Measurements from ENCODE around the gene MGMT.

Gene MGMT

DNA sequence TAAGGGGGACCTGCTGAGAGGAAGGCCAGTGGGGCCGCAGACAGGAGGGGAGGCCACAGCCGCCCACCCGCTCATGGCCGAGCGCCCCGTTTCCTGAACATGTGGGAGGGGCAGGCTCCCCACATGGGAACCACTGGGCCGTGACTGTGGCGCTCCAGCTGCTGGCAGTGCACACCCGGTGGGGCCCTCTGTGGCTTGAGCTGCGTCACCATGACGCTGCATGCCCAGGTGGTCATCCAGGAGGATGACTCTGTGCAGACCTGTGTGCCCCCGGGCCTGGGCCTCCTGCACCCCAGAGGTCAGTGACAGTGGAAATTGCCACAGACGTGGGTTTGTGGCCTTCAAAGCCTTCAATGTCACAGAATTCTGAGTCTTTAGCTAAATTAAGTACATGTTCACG is 85.1 kb downstream of the MGMT start:
- Histone ChIP-seq H3K4me3 (ENCODE audit: low read depth in 1 of 2, low read length in 2 of 2) (no peak overlapping the region), H3K9me3 (ENCODE audit: insufficient read depth, low read length, severe bottlenecking) (no peaks in the 10 kb centered on the region), H3K36me3 (ENCODE audit: insufficient read depth, low read length) (peaks cover 6% of the 10 kb centered on the region; the same call in 1 of the 2 replicates), H4K20me1 (ENCODE audit: insufficient read depth, low read length) (peaks cover 20% of the 10 kb centered on the region), H3K4me1 (ENCODE audit: insufficient read depth, low read length) (no peaks in the 10 kb centered on the region), H3K79me2 (ENCODE audit: insufficient read depth, low read length) (peaks cover 3% of the 10 kb centered on the region; the same call in 1 of the 2 replicates), H3K27me3 (ENCODE audit: insufficient read depth, low read length, poor library complexity) (no peaks in the 10 kb centered on the region), H2AFZ (ENCODE audit: low read depth, low read length) (no peak overlapping the region), H3K4me2 (ENCODE audit: insufficient read depth, low read length) (no peak overlapping the region), H3K9ac (ENCODE audit: low read depth, low read length) (no peak overlapping the region), H3K27ac (ENCODE audit: low read length) (no peak overlapping the region)
- ATAC-seq (ENCODE audit: insufficient read depth, low read depth) = no peak
- DNase-seq = no peak
- TF ChIP-seq, protein P1, sequence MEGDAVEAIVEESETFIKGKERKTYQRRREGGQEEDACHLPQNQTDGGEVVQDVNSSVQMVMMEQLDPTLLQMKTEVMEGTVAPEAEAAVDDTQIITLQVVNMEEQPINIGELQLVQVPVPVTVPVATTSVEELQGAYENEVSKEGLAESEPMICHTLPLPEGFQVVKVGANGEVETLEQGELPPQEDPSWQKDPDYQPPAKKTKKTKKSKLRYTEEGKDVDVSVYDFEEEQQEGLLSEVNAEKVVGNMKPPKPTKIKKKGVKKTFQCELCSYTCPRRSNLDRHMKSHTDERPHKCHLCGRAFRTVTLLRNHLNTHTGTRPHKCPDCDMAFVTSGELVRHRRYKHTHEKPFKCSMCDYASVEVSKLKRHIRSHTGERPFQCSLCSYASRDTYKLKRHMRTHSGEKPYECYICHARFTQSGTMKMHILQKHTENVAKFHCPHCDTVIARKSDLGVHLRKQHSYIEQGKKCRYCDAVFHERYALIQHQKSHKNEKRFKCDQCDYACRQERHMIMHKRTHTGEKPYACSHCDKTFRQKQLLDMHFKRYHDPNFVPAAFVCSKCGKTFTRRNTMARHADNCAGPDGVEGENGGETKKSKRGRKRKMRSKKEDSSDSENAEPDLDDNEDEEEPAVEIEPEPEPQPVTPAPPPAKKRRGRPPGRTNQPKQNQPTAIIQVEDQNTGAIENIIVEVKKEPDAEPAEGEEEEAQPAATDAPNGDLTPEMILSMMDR (IDR thresholded peaks at IDR 0.05; ENCODE audit: borderline replicate concordance, extremely low read depth, low read length, poor library complexity, severe bottlenecking) = no peak
- no peak for TF ChIP-seq EZH2 (IDR thresholded peaks at IDR 0.05; ENCODE audit: borderline replicate concordance, low read depth, low read length, severe bottlenecking)

DNA sequence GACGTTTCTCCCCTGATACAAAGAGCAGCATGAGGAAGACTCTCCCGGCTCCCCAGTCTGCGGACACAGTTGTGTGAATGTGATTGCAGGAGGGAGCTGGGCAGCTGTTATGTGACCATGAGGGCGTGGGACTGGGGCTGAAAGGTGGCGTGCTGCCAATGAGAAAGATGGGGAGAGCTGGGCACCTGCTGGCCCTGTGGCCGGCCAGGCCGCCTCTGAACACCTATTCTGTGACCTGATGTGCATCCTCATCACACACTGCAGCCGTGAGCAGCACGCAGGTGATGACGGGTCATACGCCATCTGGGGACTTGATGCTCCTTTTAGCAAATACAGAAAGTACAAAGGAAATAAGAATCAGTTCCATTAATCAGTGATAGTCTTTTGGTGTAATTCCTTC is 86.9 kb downstream of the MGMT start:
- Histone ChIP-seq H2AFZ (ENCODE audit: low read depth, low read length) (no peak overlapping the region), H3K27me3 (ENCODE audit: insufficient read depth, low read length, poor library complexity) (no peaks in the 10 kb centered on the region), H3K36me3 (ENCODE audit: insufficient read depth, low read length) (peaks cover 6% of the 10 kb centered on the region; the same call in 1 of the 2 replicates), H3K9ac (ENCODE audit: low read depth, low read length) (no peak overlapping the region), H3K4me2 (ENCODE audit: insufficient read depth, low read length) (no peak overlapping the region), H4K20me1 (ENCODE audit: insufficient read depth, low read length) (peaks cover 20% of the 10 kb centered on the region), H3K27ac (ENCODE audit: low read length) (no peak overlapping the region), H3K4me3 (ENCODE audit: low read depth in 1 of 2, low read length in 2 of 2) (no peak overlapping the region), H3K79me2 (ENCODE audit: insufficient read depth, low read length) (peaks cover 3% of the 10 kb centered on the region; the same call in 1 of the 2 replicates), H3K9me3 (ENCODE audit: insufficient read depth, low read length, severe bottlenecking) (no peaks in the 10 kb centered on the region), H3K4me1 (ENCODE audit: insufficient read depth, low read length) (no peaks in the 10 kb centered on the region)
- DNase-seq (no peak), ATAC-seq (ENCODE audit: insufficient read depth, low read depth) (no peak)
- no peak for TF ChIP-seq EZH2 (IDR thresholded peaks at IDR 0.05; ENCODE audit: borderline replicate concordance, low read depth, low read length, severe bottlenecking)
- TF ChIP-seq, protein P1 (IDR thresholded peaks at IDR 0.05; ENCODE audit: borderline replicate concordance, extremely low read depth, low read length, poor library complexity, severe bottlenecking) = no peak

DNA sequence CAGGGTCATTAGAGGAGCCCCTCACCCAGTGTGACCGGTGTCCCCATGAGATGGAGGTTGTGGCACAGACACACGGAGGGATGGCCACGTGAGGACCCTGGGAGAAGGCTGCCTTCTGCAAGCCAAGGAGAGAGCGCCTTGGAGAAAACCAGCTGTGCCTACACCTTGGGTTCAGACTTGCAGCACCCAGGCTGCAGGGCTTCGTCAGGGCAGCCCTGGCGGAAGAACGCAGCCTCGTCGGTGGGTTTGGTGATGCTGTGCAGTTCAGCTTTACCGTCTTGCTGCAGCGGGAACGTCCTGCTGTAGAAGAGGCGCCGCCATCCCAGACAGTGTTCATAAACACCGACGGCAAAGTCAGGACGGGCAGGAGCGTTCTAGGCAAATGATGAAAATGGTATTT is 89.3 kb downstream of the MGMT start:
- H3K9ac ChIP-seq (ENCODE audit: low read depth, low read length) = no peak overlapping the region
- TF ChIP-seq, protein P1 (IDR thresholded peaks at IDR 0.05; ENCODE audit: borderline replicate concordance, extremely low read depth, low read length, poor library complexity, severe bottlenecking) = no peak
- TF ChIP-seq EZH2 (IDR thresholded peaks at IDR 0.05; ENCODE audit: borderline replicate concordance, low read depth, low read length, severe bottlenecking) = no peak
- no peak for ATAC-seq (ENCODE audit: insufficient read depth, low read depth)
- peaks cover 20% of the 10 kb centered on the region for H4K20me1 ChIP-seq (ENCODE audit: insufficient read depth, low read length)
- no peak overlapping the region for H3K4me3 ChIP-seq (ENCODE audit: low read depth in 1 of 2, low read length in 2 of 2)
- H3K4me2 ChIP-seq (ENCODE audit: insufficient read depth, low read length) = no peak overlapping the region
- no peak for DNase-seq
- peaks cover 6% of the 10 kb centered on the region; the same call in 1 of the 2 replicates for H3K36me3 ChIP-seq (ENCODE audit: insufficient read depth, low read length)
- peaks cover 3% of the 10 kb centered on the region; the same call in 1 of the 2 replicates for H3K79me2 ChIP-seq (ENCODE audit: insufficient read depth, low read length)
- no peaks in the 10 kb centered on the region for H3K4me1 ChIP-seq (ENCODE audit: insufficient read depth, low read length)
- no peak overlapping the region for H3K27ac ChIP-seq (ENCODE audit: low read length)
- H3K27me3 ChIP-seq (ENCODE audit: insufficient read depth, low read length, poor library complexity) = no peaks in the 10 kb centered on the region
- no peak overlapping the region for H2AFZ ChIP-seq (ENCODE audit: low read depth, low read length)
- H3K9me3 ChIP-seq (ENCODE audit: insufficient read depth, low read length, severe bottlenecking) = no peaks in the 10 kb centered on the region
